ENCODE data around the gene TMEM201.

Gene TMEM201

DNA sequence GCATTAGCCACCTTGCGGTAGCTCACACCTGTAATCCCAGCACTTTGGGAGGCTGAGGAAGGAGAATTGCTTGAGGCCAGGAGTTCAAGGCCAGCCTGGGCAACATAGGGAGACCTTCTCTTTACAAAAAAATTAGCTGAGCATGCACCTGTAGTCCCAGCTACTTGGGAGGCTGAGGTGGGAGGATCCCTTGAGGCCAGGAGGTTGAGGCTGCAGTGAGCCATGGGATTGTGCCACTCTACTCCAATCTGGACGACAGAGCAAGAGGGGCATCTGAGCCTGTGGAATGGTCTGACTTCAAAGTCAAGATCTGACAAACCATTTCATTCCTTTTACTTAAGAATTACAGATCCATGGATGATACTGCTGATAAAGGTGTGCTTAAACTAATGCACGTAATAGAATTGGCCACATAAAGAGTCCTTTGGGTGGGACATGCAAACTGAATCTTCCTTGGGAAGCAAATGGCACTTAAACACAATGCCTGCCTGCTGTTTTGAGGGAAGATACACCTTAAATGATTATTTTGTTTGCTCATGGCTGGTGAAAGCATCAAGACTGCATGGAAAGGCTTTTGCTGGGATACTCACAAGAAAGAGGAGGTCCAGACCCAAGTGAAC, 2.5 kb upstream of the TMEM201 start:
- no peak for DNase-seq

DNA sequence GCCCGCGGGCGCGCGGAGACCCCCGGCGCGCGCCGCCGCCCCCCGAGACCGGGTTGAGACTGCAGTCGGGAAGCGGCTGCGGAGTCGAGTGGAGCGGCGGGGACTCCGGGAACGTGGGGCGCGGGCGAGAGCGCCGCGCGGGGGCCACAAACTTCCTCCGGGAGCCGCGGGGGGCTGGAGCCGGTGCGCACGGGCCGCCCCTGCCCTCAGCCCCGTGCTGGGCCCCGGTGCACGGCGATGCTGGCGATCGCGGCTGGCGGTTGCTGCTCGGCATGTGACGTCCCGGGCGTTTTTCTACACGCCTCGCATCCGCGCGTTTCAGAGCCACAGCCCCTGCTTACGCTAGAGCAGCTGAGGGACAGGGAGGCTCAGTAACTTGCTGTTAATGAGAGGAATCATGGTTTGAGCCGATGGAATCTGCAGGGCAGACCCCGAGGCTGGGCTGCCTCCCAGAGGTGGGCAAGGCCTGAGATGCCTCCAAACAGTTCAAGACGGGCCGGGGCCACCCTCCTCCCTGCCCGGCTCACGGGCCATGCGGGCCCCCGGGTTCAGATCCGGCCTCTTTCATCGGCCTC, 520 bp downstream of the TMEM201 start:
- no peak for DNase-seq

DNA sequence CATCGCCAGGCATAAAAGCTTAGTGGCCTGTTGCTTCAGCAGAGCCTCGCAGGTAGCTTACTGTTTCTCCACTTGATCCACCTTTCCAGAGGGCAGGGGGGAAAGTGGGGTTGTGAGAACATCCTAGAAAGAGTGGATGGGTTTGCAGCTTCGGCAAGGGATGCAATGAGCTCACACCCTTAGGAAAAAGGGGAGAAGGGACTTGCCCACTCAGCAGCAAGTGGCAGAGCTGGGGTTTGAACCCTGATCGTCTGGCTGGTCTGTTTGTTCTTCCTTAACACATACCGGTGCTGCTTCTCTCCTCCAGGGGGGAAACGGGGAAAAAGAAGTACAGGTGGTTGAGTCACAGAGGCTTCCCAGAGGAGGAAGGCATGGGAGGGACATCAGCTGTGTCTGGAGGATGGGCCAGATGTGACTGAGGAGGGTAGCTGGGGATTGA, 1.0 kb downstream of the TMEM201 start:
- no peak for DNase-seq

DNA sequence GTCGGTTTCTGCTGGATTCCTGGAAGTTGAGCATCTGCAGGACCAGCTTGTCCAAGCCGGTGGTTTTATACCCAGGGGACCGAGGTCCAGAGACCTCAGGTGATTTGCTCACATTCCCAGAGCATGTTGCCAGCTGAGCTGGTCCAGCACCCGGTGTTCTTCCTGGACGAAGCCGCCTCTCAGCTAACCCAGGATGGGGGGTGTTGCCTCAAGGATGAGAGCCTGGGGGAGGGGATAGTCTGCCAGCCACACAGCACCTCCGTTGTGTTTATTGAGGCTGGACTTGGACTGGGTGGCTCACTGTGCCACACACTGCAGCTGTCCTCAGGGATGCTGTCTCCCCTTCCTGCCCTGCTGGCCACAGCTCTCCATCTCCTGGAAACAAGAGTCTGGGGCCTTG, 1.5 kb downstream of the TMEM201 start:
- DNase-seq = no peak

DNA sequence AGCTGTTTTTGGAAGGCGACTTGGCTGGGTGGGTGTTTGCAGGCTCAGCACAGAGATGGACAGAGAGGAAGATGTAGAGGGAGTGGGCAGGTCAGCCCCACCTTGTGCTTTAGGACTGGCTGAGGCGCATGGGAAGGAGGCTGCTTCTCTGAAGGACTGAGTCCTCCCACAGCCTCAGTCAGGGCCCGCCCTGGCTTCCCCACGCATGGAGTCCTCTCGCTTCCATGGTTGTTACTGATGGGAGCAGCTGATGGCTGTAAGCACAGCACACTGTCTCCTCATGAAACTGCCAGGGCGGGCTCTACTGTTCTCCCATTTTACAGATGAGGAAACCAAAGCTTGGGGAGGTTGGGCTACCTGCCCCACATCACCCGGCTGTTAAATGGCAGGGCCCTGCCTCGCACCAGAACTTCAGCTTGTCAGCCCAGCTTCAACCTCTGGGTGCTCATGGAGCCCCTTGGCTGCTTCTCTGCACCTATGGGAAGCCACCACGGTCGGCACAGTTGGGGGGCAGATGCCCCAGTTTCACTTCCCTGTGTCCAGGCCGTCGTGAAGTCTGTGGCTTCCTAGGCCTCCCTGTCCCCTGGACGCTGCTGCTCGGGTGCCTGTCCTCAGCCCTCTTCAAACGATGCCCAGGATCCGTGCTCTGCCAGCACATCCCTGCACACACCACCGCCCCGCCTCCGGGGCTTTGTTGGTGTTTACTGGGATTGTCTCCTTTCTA, 2.4 kb downstream of the TMEM201 start:
- no peak for DNase-seq

DNA sequence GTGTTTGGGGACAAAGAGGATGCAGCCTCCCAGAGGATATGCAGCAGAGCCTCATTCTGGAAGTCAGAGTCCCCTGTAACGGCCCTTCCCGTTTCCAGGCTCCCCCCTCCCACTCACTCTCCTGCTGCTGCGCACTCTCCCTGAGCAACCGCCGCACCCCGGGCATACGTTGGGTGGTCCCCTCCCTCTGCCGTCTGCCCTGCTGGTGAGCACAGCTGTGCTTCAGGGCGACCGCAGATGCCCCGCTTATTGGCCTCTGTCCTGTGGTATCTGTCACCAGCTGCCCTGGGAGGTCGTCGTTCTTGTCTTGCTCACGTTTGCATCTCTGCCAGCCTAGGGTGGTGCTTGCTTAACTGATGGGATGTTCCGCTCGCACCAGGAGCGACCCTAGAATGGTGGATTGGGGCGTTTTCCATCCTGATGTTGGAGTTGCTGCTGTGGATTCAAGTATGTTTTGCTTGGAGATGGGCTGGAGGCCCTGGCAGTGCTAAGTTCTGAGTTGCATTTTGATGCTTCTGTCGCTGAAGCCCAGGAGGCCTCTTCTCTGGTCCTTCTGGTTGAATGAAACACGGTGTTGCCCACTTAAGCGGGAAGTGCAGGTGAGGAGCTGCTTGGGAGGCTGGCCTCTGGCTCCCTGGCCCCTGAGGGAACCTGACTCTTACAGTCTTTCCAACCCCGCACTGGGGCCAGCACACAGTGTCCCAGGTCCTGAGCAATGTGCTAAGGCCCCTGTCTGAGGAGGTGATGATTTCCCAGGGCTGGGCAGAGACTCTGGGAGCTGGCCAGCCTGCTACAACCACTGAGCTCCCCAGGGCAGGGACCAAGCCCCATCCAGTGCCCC, 3.2 kb downstream of the TMEM201 start:
- DNase-seq = peak; percentile 72

DNA sequence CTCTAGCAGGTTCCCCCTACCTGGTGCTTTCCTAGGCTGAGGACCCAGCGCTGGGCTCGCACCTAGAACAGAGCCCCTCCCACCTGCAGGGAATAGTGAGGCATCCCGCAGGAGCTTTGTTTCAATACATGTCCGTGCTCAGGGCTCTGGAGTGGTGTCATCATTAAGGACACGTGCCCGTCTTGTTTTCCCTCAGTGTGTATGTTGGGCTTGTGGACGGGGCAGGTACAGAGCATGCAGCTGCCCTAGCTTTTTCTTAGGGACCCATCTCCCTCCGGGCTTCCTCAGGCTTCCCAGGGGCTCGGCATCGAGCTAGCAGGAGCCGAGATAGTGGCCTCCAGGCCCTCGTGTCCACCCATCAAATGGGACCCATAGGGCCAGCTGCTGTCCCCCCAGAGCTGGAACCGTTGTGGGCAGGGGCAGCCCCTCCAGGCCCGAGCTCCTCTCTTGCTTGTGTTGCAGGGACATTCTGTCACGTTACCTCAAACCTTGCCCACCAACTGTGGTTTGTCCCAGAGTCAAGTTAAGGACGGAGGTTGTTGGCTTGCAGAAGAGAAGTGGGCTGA, 3.9 kb downstream of the TMEM201 start:
- DNase-seq = no peak

DNA sequence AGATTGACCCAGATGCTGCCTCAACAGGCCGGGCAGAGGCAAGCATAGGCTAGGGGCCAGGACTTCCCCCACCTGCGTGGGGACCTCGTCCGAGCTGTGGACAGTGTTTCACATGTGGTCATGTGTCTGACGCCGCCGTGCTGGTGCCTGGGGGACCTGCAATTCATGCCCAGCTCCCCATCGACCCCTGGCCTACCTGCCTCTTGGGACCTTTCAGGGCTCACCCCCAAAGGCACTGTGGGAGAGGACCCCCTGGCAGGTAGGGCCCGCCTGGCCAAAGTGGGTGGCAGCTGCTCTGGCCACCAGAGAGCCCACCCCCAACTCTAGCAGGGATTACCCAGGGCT, 4.4 kb downstream of the TMEM201 start:
- no peak for DNase-seq

DNA sequence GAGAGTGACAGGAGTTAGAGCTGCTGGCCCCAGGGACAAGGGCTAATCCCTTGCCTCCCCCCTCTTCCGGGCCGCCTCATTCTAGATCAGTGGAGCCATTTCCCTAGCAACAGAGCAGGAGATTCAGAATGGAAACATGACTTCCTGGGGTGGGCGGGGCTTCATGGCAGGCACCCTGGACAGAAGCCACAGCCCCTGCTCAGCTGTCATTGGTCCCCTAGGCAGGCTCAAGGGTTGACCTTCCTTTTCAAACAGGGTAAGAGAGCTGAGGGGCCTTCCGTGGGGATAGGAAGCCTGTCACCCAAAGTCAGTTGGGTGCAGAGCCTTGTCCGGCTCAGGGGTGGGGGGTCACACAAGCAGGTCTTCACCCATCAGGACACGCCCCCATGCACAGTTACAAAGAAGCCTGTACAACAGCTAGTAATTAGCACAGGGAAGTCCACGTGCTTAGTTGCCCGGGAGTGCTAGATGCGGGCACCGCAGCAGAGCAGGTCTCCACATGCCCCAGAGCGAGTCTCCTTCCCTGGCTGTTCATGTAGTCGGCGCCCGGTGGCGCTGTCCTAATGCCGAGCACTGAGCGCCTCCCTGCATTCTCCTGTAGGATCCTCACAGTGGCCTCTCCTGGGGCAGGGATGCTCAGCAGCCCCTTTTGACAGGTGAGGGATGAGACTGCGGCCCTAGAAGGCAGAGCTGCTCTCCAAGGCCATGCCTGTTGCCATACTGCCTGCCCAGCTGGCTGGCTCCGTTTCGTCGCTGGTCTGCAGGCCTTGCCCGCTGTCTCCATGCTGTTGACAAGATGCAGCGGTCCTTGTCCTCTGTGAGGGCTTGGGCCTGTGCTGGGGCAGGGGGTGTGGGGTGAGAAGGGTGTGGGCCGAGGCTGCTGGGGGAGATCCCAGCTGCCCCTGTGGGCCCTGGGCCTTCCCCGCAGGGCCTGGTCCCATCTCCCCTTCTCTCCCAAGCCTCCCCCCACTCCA, 5.1 kb downstream of the TMEM201 start:
- DNase-seq = peak; percentile 94

DNA sequence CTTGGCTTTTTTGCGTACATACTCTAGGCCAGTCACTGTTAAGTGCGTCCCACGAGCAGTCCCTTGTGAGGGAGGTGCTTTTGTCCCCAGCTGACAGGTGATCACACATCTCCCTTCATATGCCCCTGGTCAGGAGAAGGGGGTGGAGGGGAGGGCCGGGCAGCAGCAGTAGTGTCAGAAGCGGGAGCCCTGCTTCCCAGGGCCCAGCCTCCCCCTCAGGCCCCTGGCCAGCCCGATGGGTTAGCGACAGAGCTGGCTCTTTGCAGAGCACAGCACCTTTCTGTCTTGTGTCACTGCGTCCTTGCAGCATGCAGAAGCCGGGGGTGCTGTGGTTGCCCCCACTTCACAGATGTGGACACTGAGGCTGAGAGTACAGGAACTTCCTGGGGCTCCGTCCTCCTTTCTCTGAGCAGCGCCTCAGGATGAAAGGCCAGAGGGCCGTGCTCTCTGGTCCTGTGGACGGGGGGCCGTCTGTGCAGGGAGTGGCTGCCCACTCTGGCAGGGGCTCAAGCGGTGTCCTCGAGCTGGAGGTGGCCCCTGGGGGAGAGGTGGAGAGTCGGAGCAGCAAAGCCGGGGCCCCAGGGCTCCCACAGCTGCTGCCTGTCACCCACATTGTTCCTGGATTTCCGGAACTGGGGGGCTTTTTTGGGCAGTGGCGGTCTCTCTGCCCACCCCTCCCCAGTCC, 5.9 kb downstream of the TMEM201 start:
- no peak for DNase-seq

DNA sequence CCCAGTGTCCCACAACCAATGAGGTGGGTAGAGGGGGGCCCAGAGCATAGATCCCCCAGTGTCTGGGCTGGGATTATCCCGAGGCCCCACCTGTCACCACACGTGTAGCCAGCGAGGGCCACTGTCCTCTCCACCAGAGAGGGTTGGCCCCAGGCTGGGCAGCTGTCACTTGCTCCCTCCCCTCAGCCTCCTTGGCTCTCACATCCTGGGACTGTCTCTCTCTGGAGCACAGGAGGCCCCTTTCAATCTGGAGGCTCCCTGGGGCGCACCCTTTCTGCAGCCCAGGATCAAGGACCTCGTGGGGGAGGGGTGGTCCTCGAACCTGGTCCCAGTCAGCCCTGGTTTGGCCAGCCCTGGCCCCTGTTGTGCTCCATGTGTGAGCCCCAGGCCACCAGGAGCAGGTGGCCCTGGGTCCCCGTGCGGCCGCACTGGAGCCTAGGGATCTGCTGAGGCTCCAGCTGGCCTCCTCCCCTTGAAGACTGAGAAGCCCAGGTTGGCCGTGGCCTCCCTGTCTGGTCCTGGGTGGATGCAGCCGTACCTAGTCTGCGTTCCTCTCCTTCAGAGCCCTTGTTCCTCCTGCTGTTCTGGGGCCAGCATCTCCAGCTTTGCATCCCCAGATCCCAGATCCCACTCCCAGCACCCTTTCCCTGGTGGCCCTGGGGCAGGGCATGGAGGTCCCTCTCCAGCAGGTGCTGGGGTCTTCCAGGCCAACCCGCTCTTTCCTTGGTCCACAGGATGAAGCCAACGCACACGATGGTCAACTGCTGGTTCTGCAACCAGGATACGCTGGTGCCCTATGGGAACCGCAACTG, 6.7 kb downstream of the TMEM201 start:
- DNase-seq = no peak

DNA sequence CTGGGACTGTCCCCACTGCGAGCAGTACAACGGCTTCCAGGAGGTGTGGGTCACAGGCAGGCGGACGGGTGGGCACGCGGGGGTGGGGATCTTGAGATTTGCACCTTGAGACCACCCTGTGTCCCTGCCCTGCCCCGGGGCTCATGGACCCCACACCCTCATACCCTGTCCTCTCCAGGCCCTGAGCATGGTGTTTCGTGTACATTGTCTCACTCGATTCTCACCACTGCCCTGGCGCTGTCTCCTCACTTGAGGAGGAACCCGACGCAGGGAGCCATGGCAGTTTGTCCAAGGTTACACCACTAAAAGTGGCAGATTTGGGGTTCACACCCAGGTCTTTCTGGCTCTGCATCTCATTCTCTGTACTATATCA, 7.2 kb downstream of the TMEM201 start:
- no peak for DNase-seq

DNA sequence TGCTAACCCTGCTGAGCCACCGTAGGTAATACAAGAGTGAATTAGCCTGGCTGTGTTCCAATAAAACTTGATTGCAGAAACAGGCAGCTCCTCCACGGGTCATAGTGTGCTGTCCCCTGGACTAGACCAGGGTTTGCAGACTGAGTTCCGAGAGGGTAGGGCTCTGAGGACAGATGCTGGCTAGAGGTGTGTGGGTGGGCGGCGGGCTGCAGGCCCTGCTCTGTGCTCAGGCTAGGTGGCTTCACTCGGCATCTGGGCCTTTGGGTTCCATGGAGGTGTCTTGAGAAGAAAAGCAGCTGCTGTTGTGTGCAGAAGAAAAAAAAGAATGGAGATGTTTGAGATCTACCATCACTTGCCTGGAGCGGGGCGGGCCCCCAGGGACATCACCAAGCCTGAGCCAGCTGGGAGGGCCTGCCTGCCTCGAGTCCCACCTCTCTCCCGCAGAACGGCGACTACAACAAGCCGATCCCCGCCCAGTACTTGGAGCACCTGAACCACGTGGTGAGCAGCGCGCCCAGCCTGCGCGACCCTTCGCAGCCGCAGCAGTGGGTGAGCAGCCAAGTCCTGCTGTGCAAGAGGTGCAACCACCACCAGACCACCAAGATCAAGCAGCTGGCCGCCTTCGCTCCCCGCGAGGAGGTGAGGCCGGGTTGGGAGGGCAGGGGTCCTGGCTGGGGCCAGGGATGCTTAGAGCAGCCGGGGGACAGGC, 7.9 kb downstream of the TMEM201 start:
- DNase-seq = no peak

DNA sequence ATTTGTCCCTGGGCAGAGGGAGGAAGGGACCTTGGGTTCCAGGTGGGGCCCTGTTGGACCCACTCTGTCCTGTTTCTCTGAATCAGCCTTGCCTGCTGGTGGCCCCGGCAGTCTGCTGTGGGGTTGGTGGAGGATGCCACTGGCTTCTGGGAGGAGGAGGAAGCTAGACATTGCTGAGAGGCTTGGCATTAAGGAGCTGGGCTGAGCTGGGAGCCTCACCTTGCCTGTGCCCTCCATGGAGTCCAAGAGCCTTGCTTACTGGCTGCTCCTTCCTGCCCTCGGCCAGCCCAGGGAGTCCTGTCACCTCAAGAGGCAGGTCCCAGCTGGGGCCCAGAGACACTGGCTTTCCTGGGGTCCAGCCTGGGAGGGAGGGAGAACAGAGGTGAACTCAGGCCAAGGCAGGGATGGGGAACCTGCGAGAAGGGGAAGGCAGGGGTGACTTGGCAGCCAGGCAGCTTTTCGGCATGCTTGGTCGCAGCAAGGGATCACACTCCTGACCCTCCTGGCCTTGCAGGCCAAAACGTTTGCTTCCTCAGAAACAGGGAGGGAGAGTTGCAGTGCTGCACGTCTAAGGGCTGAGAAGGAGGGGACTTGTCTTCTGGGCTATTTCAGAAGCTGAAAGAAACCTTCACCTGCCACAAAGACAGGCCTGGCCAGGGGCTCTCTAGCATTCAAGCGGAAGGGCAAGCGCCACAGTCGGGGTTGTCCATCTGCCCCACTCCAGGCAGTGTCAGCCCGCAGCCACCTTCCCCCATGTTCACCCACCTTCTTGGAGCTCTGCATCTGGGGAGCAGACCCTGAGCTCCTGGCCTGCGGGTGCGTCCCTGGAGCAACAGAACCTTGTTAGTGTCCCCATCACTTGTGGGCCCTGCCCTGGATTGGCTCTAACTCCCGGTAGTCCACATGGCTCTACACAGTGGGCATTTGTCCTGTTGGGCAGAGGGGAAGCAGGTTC, 8.9 kb downstream of the TMEM201 start:
- DNase-seq = no peak

DNA sequence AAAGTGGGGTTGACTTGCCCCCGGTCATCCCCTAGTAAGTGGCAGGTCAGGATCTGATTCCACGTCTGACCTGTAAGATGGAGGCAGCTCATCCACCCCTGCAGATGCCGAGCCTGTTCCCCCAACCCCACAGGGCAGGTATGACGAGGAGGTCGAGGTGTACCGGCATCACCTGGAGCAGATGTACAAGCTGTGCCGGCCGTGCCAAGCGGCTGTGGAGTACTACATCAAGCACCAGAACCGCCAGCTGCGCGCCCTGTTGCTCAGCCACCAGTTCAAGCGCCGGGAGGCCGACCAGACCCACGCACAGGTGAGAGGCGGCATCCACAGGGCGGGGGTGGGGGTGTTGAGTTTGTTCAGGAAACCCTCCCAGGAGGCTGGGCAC, 9.6 kb downstream of the TMEM201 start:
- no peak for DNase-seq

DNA sequence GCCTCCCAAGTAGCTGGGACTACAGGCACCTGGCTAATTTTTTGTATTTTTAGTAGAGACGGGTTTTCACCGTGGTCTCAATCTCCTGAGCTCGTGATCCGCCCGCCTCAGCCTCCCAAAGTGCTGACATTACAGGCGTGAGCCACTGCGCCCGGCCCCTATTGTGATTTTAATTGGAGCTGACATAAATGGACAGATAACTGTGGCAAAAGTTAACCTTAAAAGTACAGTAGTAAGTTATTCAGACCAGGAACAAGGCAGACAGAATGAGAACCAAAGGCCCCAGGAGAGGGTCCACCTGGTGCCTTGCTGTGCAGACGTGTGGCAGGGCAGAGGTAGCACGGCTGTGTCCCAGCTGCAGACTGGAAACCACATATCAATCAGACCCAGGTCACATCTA, 11.0 kb downstream of the TMEM201 start:
- DNase-seq = no peak

DNA sequence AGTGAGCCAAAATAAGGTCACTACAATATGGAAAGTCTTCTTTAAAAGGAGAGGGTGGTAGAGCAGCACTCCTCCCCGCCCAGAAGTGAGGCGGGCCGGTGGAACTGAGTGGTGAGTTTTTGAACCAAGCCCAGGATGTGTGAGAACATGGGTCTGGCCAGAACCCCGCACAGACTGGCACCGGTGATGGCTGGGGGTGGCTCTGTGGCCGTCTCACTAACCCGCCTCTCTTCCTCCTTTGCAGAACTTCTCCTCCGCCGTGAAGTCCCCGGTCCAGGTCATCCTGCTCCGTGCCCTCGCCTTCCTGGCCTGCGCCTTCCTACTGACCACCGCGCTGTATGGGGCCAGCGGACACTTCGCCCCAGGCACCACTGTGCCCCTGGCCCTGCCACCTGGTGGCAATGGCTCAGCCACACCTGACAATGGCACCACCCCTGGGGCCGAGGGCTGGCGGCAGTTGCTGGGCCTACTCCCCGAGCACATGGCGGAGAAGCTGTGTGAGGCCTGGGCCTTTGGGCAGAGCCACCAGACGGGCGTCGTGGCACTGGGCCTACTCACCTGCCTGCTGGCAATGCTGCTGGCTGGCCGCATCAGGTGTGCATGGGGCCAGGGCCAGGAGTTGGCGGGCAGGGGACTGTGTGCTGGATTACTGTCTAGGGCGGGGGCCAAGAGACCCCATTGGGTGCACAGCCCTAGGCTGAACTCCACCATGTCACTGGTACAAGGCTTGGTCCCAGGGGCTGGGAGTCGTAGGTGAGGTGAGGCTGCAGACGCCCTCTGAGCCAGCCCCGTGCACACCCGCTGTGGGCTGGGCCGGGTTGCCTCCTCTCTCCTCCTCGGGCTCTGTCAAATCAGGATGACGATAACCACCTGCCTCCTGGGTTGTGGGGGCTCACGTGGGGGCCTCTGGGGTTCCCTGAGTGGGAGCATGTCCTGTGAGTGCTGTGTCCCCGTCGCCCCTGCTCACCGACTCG, 12.4 kb downstream of the TMEM201 start:
- no peak for DNase-seq
